Breast epithelium (tissue), 3 donors: ENCODE results near the gene MOGAT2.

Experiments
- POLR2A ChIP-seq: fragments of 450-650 bp; IDR thresholded peaks from one replicate; pipeline ENCODE4 v1.6.1; 2016; ENCODE audit warnings: antibody characterized with exemption, mild to moderate bottlenecking, moderate library complexity
- TF ChIP-seq, protein P1 (sequence below), 3 donors: fragments of 450-650 bp; IDR thresholded peaks; one replicate each; pipeline ENCODE4 v1.5.1; 2016 to 2017; ENCODE audit warnings: antibody characterized with exemption in 3 of 3, mild to moderate bottlenecking in 3 of 3, moderate library complexity in 3 of 3

DNA sequence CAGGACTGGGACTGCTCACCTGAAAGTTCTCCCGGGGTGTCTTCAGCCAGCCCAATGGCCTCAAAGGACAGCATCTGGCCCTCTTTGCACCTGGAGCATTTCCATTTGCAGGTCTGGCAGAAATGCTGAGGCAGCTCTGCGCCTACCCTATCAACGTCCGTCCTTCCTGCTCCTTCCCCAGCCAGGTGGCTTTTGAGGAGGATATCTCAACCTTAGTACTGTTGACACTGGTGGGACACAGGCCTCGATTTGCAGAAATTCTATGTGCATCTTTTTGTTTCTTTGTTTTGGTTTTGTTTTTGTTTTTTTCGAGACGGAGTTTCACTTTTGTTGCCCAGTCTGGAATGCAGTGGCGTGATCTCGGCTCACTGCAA is 5.0 kb downstream of the MOGAT2 start:
- TF ChIP-seq POLR2A: no peak
- TF ChIP-seq, protein P1, sequence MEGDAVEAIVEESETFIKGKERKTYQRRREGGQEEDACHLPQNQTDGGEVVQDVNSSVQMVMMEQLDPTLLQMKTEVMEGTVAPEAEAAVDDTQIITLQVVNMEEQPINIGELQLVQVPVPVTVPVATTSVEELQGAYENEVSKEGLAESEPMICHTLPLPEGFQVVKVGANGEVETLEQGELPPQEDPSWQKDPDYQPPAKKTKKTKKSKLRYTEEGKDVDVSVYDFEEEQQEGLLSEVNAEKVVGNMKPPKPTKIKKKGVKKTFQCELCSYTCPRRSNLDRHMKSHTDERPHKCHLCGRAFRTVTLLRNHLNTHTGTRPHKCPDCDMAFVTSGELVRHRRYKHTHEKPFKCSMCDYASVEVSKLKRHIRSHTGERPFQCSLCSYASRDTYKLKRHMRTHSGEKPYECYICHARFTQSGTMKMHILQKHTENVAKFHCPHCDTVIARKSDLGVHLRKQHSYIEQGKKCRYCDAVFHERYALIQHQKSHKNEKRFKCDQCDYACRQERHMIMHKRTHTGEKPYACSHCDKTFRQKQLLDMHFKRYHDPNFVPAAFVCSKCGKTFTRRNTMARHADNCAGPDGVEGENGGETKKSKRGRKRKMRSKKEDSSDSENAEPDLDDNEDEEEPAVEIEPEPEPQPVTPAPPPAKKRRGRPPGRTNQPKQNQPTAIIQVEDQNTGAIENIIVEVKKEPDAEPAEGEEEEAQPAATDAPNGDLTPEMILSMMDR (IDR thresholded peaks at IDR 0.05): no peak
